Activated CD4-positive, CD25-positive, alpha-beta regulatory T cell treated with anti-CD3 and anti-CD28 coated beads, Interleukin-2, amount 50 U/mL, for 72 hours (primary cell): ENCODE data around the gene CDKAL1.
"Not testable (repeated sequence)": the region's sequence is repeated elsewhere in the genome, so short reads cannot be mapped to it uniquely, and the experiment has no call there.

Experiments
- DNase-seq: peaks from one replicate; pipeline ENCODE4 v3.0.0; 2021

The CDKAL1 gene

DNA sequence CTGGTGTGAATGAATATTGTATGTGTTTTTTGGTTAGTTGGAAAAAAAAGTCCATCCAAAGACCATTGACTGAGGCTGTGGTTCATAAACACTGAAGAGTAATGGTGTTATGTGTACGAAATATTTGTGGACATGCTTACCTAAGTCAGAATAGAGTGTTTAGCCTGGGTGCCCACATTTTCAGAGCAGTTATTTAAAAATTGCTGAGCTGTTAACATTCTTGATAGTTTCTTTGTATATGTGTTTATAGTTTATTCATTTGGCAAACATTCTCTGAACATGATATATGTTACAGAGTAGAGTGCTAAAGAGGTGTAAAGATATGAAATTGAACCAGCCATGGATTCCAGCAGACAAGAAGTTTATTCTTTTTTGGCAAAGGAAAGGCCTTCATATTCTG, 20.6 kb downstream of the CDKAL1 start:
- no peak for DNase-seq

DNA sequence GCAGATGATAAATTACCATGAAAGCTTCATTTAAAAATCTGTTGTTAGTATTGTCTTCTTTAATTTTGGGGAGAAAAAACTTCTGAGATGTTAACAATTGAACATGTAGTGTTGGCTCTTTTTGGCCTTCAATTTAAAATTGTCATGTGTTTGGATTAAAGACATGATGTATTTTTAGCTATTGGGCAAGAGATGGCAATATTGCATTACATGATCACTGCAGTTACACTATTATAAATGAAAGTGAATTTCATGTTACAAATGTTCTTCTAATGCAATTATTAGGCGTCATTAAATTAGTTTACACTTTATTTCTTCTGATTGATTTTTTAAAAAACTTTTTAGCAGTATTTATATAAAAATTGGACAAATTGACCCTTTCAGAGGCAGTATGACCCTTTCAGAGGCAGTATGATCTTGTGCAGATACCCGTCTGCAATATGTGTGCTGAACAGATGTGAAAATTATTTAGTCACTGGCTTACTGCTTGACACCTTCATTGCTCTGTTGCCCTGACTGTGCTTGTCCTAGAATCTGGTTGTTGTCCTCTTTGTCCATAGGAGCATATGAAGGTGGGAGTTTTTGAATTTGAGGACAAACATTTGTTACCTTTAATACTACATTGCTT, 25.8 kb downstream of the CDKAL1 start:
- no peak for DNase-seq

DNA sequence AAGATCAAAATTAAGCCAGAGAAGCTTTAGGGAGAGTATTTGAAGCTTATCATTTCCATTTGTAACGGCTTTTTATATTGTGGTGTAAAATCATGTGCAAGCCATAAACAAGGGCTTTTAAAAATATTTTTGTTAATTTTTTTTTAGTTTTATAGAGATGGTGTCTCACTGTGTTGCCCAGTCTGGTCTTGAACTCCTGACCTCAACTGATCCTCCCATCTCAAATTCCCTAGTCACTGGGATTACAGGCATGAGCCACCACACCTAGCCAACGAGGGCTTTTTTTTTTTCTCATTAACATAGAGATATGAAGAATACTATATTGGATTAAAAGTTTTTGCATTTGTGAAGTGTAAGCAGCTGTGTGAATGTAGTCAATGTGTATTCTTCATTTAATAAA, 29.1 kb downstream of the CDKAL1 start:
- DNase-seq, result no peak

DNA sequence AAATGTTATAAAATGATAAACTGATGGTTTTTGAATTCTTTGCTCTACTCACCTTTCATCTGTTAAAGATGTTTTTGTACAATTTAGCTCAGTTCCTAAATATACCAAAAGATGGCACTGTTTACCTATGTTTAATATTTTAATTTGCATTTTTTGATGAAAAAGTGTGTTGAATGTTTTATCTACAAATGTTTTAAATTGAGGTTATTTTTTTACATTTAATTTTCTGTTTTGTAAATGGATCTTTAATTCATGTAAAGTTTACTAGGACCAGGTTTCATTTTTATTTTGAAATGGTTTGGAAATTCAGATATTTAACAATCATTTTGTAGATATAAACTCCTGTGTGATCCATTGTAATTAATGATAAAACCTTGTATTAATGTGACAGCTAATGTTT, 30.0 kb downstream of the CDKAL1 start:
- DNase-seq, result no peak

DNA sequence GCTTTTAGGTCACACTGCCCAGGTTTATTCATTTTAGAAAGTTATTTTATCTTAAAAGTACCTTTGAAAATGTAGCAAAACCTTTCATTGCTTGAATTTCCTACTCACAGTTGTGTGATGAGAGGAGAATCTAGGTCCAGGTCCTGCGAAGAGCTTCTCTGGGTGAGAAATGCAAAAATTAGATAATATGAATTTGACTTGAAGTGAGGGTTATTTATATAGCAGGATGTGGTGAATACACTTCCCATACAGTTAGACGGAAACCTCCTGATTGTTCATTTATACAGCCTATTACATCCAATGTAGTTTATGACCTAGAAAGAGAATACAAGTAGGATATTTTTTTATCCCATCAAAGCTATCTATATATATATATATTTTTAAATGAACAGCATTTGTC, 30.5 kb downstream of the CDKAL1 start:
- DNase-seq, result no peak

DNA sequence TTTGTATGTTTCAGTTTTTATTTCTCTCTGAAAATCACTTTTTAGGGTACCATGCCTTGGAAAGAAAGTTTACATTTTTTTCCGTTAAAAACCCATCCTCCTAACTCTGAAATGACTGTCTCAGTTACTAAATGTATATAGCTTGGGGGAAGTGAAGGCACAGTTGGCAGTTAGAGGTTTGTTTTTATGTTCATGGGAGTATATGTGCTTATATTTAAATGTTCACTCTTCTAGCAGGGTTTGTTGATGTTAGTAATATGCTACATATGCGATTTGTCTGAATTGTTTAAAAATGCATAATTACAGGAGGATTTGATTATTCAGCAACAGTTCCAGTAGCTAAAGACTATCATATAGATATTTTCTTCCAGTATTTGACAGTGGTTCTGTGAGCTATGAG, 31.1 kb downstream of the CDKAL1 start:
- no peak for DNase-seq

DNA sequence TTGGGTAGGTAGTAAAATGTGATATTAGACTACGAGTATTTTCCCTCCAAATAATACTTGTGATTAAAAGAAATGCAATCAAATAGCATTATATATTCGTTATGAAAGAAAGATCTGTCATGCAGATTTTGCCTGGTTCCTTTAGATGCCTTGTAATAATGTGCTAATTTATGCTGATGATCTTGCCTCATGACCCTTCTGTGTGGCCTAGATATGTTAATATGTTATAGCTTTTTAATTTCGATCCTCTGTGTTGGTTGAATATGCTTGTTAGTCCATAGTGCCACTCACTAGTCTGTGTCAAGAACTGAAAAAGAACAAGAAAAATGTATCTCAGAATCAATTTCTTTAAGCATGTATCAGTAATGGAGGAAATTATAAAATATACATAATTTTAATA, 31.9 kb downstream of the CDKAL1 start:
- DNase-seq, result no peak

DNA sequence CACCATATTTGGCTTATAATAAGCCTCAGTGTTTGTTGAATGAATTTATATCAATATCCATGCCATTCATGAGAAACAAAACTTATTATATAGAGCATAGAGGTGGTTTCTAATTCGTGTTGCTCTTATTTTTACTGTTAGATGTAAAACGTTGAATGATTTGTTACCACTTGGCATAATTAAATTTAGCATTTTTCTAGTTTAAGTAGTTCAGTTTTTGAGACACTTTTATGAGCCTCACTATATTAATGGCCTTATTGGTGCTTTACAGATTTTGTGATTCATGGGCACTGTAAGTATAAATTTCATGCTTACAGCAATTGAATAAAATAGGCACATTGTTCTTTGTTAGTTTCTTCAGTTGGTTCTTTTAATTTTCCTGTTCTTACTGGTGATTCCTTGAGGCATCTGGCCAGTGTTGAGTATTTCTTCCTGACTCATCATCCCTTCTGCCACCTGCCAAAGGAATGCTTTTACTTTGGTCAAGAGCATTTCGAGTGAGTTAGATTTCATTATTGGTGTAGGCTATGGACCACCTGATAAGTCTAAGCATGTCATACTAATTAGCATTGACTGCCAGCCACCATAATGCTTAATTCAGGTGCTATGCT, 34.8 kb downstream of the CDKAL1 start:
- no peak for DNase-seq

DNA sequence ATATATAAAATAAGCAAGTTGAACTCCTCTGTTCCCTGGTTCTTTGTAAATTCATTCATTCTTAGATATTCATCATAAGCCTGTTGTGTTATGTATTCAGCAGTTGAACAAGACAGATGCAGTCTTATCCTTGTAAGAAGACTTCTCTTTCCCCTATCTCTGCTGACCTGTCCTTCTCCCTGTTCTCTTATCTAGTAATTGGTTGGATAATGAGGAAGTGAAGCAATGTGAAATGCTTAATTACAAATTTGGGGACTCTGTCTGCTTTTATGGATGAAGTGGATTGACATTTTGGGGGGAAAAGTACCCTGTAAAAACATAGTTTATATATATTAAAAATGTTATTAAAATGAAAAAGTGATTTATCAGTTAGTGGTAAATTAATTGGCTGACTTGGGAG, 37.0 kb downstream of the CDKAL1 start:
- DNase-seq, result no peak

DNA sequence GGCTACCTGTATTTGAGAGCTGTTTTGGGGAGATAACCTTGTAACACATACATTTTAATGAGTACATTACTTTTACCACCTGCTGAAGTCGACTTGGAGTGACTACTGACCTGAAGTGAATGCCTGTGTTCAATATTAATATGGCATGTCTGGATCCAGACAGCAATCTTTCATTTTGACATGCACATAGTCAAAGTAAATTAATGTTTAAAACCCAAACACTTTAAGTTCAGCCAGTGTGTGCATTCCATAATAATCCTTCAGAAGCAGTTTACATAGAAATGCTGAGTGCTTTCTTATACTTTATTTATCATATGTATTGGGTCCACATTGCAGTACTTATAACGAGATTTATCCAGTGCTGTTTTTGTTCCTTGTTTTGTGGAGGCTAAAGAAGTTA, 38.0 kb downstream of the CDKAL1 start:
- DNase-seq, result no peak

DNA sequence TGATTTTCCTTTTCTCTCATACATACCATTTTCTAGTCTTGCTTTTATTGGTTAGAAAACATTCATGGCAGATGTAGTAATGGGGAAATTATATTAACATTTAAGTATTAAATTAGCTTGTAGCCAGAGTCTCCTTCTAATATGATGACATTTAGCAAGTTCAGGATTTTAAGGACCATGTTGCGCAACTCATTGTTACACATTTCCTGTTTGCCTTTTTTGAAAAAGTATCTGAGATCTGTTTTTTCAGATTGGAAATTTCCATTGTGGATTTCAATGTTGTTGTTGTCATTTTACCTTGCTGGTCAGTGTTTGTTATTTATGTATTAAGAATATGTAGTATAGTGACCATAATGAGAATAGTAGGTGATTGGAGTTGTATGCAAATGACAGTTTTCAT, 38.7 kb downstream of the CDKAL1 start:
- no peak for DNase-seq

DNA sequence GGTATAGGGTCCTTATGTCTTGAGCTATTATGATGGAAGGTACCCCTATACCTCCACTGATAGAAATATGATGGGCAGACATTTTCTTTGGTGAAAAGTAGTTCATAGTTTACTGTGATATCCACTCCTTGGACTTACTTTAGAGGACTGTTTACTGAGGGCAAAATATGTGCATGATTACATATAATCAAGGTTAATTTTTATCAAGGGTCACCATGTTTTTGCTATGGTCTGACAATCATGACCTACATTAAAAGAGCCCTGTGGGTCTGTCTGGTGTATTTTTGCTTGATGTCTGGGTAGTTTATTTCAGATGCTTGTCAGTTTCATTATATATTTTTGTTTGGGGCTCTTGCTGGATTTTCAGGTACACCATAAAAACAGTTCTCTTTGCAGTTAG, 40.1 kb downstream of the CDKAL1 start:
- no peak for DNase-seq

DNA sequence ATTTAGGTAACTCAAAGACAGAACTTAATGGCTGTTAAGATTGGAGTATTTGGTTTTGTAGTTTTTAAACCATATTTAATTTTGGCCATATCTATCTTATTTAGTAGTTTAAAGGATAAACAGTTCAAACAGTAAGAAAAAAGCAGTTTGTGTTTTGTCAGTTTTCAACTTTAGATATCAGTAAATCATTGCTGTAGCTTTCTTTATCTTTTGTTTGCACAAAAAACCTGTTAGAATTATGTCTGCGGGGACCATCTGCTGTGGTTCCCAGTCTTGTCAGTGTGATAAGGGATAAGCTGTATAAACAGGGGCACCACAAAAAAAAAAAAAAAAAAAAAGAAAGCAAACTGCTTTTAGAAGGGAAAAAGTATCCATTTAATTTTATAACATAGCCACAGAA, 40.9 kb downstream of the CDKAL1 start:
- no peak for DNase-seq

DNA sequence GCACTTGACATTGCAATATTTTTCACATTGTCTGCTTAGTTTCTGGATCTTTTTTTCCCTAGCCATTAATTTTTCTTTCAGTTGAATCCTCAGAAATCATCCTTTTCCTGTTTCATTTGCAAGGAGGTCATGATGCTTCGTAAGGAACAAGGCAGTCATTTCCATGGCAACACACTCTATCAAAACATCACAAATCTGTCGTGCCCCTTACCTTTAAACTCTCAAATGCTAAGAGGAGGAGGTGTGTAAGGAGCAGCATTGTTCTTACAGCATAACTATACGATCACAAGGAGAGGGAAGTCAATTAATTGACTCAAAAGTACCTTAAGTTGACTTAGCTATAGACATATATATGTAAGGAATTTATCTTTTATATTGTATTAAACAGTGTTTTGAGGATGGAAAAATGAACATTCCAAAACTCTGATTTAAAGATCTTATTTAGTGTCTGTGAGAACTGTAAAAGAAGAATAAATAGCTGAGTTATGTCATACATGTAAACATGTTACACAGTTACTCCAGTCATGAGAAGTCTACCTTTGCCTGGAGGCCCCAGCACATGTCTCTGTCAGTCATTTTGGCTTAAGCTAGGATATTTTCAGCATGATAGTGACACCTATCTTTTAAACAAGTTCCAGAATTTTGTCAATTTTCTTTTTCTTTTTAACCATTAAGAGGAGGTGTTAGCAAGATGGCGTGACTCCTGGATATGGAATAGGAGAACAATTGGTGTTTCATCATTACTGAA, 41.6 kb downstream of the CDKAL1 start:
- no peak for DNase-seq

DNA sequence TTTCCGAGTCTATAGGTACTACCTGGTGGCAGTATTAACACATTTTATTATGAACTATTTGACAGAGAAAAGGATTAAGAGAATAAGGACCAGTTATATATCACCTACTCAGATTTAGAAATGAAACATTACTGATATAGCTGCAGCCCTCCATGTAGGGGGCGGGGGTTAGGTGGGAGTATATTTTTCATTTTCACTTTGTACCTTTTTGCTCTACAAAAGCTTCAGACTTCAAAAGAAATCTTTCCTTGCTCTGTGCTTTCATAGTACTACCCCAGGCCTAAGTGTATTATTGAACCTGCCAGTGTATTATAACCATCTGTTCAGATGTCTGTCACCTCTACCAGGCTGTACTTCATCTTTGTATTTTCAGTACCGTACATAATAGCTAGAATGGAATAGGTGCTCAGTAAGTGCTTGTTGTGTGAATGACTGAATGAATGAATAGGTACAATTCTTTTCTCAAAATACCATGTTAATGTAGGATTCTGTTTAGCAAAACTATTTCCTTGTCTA, 43.0 kb downstream of the CDKAL1 start:
- DNase-seq, result no peak

DNA sequence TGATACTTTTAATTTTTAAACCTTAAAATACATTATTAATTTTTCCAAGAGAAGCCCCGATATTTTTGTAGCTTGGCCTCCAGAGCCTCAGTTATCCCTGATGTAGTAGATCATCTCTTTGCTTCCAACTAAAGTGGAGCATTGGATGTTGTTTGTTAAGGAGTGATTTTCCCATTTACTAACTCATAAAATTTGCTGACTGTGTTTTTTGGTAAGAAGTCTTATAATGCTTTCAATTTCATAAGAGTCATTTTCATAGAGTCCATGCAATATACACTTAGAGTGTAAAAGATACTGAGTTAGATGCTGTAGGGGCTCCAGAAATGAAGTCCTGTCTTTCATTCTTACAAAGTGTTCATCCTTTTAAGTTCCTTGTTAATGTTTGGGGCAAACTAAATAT, 46.8 kb downstream of the CDKAL1 start:
- DNase-seq, result no peak

DNA sequence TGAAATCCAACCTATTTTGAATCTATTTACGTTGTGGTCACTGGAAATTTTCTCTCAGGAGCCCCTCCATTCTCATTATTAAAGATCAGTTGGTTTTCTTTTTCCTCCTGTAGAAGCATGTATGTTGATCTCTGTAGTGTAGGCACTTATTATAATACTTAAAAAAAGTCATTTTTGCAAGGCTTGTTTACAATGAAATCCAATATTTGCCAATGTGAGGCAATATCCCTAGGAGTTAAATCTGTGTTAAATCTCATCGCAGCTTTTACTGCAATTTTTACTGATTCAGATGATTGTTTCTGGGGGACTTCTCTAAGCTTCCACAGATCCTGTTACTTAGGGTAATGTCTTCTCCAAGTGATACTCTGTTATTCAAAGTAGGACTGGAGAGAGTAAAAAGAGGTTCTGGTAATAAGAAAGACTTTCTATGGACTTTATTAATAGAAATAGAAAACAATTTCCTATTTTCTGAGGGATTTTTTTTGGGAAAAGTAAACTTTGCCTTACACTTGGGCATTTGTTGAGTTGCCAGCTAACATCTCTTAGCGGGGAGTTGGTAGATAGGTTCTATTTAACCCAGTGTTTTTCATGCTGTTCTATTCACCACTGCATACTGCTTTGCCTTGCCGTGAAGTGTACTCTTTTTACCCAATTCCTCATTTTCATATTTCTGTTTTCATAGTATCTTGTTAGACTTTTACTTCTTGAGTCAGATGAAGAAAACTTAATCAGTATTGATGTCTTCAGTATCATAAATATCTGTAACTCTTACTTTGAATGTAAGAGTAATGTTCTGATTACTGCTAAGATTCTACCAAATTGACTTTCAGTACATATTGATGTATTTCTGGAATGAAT, 48.6 kb downstream of the CDKAL1 start:
- no peak for DNase-seq

DNA sequence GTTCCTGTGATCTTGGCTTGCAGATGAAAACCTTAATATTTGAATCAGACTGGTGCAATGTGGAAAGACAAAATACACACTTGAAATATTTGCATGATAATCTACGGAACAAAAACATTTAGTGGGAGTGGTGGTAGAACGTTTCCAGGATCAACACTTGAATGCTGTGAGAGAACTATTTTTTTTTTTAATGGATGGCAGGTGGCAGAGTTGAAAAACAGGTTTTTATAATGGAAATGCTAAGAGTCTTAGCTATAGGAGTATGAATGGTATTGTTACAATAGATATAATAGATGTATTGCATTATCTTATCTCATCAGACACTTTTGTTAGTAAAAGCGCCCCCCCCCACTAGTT, 49.2 kb downstream of the CDKAL1 start:
- DNase-seq, result no peak

DNA sequence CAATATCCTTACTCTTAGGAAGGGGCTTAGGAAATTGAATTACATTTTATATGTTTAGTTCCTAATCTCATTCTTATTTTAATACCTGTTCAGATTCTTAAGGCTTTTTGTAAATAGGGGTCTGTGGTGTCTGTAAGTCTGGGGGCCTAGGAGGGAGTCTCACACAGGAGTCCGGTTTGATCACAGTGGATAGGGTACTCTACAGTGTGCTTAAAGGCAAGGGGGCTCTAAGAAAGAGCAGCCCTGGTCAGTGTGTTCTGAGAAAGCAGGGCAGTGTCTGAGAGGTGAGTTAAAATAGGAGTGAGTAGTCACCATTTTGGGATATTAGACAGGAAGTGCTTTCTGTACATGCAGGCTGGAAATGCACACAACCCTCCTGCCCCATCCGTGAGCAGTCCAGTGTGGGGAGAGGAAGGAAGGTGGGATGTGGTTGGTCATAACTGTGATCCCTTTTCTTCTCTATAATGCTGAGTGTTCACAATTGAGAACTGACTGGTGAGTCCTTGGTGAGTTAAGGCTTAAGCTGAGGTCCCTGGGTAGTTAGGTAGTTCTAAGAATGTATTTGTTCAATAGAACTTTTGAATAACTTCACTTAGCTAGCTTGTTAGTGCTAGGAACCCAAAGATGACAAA, 50.0 kb downstream of the CDKAL1 start:
- DNase-seq, result no peak

DNA sequence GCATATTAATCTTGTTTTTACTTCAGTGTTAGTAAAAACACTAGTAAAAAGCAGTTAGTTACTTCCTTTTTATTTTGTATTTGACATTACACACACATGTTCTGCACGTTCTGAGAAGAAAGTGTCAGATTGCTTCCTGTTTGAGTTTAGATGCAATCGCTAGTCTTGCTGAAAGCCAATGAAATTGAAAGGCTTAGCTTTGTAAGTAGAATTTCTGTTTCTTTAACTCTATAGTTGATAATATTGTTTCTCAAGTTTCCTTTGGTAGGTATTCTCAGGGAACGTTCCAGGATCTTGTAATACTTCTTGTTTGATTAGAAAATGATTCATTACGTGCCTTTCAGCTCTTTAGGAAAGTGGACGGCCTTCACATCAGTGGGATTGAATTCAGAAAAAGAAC, 55.0 kb downstream of the CDKAL1 start:
- no peak for DNase-seq

DNA sequence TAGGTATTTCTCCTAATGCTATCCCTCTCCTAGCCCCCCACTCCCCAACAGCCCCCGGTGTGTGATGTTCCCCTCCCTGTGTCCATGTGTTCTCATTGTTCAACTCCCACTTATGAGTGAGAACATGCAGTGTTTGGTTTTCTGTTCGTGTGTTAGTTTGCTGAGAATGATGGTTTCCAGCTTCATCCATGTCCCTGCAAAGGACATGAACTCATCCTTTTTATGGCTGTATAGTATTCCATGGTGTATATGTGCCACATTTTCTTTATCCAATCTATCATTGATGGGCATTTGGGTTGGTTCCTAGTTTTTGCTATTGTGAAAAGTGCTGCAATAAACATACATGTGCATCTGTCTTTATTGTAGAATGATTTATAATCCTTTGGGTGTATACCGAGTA, 56.2 kb downstream of the CDKAL1 start:
- DNase-seq, result not testable (repeated sequence)

DNA sequence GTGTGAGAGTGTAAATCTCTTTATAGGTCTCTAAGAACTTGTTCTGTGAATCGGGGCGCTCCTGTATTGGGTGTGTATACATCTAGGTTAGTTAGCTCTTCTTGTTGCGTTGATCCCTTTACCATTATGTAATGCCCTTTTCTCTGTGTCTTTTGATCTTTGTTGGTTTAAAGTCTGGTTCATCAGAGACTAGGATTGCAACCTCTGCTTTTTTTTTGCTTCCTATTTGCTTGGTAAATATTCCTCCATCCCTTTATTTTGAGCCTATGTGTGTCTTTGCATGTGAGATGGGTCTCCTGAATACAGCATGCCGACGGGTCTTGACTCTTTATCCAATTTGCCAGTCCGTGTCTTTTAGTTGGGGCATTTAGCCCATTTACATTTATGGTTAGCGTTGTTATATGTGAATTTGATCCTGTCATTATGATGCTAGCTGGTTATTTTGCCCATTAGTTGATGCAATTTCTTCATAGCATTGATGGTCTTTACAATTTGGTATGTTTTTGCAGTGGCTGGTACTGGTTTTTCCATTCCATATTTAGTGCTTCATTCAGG, 60.1 kb downstream of the CDKAL1 start:
- DNase-seq, result not testable (repeated sequence)
